NCI-H2196 treated with DMSO at 0.1 percent for 48 hours (cell line): ENCODE data around the gene STK39.

Experiments used
- DNase-seq: peaks from one replicate; lab custom pipeline; 2025; ENCODE audit not compliant: unreplicated experiment; lab: John Stamatoyannopoulos, UW

The STK39 gene

DNA sequence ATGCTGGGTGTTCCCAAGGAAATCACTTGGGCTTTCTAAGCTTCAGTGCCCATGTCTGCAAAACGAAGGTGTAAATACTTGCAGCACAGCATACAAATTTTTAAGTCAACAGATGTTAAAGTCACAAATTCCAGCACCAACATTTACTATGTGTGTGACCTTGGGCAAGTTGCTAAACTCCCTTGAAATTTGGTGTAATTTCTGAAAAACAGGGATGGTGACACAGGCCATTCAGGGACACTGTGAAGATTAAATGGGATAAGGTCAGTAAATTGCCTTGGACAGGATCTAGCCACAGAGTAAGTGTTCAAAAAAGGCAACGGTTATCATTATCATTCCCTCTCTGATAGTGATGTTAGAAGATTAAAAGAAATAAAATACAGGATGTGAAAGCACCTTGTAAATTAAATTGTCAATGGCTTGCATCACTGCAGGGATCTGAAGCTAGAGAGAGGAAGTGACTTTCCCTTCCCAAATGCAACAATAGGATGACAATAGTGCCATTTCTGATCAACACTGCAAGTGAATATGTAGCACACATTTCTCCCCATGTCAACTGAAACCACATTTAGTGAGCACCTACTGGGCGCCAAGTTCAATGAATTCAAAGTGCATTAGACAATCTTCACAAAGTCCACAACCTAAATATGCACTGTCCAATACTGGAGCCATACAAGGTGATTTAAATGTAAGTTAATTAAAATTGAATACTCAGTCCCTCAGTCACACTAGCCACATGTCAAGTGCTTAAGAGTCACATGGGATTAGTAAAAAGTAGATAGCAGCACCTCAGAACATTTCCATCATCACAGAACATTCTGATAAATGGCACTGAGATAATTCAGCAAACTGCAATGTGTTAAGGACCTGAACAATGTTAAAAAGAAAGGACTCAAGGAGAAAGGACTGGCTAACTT is 81.2 kb downstream of the STK39 start:
- no peak for DNase-seq

DNA sequence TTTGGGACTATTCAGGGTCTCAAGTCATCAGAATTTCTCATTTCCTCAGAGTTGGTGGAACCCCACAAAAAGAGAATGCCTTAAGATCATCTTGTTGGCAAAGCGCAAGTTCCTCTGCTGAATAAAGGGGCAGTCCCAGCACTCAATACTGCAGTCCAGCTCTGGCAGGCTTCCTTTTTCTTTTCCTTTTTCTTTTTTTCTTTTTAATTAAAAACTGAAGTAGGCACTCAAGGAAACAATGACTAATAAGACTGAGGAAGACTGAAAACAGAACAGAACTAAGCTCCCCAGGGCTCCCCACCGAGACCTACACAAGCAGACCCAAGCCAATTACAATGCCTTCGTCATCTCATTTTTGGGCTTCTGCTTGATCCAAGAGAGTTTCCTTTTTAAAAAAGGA is 82.0 kb downstream of the STK39 start:
- DNase-seq = no peak

DNA sequence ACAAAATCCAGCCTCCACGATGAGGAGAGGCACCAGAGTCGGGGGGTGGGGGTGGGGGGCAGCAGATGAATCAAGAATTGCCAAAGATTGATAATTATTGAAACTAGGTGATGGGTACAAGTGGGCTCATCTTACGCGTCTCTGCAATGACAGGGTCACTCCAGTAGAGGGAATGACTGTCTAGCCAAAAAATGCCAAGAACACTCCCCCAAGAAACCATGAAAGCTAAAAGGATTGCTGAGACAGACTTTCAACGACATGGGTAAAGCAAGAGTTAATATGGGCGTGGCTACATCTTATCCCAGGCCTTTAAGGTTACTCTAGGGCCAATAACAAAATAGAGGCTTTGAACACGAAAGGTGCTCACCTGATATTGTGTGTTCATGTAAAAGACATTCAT is 86.5 kb downstream of the STK39 start:
- no peak for DNase-seq

DNA sequence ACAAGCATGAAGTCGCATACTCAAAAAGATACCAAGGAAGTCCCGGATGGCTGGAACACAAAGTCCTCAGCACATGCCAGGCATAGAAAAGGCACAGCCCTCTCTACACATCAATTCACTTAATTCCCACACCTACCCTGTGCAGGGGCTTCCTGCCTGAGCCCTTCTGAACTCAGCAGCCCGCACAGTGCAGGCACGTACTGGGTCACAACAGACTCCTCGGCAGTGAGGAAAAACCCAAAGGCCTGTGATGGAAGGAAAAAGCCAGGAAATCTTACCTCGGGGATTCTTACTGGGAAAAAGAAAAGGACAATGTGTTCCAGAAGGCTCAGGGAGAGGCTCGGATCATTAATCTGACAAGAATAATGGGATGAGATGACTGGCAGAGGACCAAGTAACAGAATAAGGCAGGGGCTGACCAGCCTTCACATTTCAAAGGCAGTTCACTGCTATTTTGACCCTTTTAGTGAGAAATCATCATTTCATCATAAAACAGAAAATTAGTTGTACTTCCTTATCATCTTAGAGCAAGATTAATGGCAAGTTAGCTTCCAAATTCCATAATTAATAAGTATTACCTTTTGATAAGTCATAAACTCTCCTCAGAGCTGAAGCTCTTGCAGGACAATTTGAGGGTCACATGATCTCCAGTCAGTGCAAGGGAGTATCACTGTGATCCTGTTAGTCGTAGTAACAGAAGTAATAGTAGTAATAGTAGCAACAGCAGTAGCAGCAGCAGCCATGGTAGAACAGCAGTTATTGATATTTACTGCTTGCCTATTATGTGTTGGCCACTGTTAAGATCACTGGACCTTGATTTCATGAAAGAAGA is 87.4 kb downstream of the STK39 start:
- no peak for DNase-seq

DNA sequence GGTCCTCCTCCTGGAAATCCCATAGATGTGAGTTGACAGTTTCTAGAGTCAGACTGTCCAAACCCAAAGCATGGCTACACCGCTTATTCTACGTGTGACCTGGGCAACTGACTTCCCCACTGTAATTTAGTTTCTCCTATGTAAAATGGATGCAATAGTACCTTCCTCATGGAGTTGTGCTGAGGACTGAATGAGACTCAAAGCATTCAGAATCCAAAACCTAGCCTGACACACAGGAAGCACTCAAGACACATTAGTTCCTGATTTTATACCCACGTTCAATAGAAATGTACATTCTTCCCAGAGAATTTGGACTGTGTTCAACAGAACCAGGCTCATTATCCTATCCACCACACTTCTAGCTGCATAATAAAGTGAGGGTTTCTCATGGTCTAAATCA is 88.8 kb downstream of the STK39 start:
- DNase-seq = no peak

DNA sequence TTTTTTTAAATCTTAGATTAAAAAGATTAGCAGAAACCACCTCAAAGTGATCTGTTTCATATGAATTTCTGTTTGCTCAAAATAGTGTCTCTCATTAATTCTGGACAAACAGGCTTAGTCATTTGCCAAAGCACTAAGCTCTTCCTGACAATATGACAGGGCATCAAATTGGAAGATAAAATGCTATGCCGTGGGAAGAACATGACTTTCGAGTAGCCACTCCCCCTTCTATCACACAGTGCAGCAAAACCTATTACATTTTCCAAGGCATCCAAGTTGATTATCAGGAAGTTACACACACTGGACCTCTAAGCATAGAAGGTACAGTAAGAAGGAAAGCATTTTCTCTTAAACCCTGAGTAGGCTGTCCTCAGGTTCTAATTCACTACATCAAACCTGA is 89.5 kb downstream of the STK39 start:
- no peak for DNase-seq

DNA sequence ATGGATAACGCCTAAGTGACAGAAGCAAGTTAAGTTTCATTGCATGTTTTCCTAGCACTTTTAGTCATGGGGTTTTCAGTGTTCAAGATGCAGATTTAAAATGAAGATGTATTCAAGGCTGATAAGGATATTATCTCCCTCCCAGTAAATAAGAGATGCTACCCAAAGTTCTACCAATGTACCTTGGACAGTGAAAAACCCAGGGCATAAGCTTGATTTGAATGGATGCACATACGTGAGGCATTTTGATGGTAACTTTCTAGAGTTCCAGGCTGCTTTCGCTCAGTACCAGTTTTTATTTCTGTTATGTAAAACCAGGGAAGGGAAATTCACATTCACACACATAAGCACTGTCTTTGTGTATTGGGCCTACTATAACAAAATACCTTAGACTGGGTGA is 90.3 kb downstream of the STK39 start:
- no peak for DNase-seq

DNA sequence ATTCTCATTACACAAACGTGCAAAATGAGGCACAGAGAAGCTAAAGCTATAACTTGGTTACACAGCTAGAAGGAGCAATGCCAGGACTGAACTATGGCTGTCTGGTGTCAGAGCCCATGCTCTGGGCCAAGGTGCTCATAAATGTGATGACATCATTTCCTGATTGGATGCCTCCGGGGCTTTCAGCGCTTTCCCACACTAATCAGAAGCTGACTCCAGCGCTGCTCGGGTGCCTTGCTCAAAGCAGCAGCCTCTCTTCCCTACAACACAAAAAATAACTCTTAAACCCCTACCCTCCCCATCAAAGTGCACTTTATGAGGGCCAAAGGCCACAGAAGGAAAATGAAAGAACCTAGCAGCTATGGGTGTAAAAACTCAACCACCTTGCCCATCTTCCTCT is 90.7 kb downstream of the STK39 start:
- no peak for DNase-seq

DNA sequence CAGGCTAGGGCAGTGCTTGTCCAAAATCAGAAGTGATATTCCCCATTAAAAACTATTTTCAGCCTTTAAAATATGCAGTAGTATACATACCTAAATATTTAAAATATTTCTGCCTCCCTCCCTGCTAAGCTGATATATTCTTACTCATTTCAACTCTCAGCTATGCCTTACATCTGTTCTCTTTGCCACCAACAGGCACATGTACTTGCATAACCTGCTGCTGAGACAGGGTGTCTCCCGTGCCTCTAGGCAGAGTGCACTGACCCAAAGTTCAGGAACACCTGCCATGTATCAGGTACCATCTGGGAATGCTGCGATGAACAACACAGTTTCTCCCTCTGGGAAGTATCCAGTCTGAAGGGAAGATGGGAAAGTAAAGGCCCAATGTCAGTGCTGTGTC is 91.7 kb downstream of the STK39 start:
- no peak for DNase-seq

DNA sequence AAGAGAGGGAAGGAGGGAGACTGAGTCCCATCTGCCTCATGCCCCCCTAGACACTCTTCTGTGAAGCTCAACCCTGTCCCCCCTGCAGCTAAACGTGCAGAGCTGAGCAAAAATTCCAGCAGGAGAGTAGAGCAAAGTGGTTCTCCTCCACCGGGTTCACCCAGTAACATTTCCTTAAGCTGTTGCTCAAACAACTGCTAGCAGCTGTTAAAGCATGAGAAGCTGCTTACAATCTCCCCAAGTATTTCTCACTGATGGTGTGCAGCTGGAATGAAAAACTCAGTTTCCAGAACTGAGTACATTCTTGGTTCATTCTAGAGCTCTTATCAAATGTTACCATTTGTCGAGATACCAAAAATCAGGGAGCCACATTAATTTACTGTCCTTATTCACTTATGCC is 92.3 kb downstream of the STK39 start:
- no peak for DNase-seq

DNA sequence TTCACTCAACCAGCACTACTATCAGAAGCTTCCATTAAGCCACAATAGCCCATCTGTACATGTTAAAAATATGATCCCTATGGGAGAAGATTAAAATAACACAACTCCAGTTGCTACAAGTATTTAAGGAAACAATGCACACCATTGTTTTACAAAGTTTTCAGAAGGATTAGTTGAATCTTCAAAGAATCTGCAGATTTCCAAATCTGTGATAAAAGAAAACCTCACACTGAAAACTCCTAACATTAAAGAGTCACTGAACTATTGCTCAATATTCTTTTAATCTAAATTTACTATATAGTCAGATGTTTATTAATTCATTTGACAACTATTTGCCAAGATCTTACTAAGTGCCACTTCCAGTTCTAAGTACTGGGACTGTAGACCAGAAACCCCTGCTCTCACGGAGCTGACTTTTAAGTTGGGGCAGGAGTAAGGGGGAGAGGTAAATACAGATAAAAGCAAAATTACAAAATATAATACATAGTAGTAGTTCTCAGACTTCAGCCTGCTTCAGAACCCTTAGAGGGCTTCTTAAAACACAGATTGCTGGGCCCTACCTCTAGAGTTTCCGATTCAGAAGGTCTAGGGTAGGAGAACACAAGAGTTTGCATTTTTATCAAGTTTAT is 94.4 kb downstream of the STK39 start:
- DNase-seq = no peak

DNA sequence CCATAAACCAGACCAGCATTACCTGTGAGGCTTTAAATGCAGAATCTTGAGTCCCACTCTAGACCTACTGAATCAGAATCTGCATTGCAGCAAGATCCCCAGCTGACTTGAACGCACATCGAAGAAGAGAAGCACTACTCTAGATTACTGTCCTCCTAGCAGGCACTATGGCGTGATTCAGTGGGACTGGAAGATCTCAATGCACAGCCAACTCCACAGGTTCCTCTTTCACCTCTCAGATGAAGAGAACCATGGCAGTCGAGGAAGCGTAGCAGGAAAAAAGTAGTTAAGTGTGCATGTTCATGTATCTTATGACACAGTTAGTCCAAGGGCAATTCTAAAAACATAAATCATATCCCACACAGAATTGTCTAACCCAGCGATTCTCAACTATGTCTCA is 97.4 kb downstream of the STK39 start:
- DNase-seq = no peak

DNA sequence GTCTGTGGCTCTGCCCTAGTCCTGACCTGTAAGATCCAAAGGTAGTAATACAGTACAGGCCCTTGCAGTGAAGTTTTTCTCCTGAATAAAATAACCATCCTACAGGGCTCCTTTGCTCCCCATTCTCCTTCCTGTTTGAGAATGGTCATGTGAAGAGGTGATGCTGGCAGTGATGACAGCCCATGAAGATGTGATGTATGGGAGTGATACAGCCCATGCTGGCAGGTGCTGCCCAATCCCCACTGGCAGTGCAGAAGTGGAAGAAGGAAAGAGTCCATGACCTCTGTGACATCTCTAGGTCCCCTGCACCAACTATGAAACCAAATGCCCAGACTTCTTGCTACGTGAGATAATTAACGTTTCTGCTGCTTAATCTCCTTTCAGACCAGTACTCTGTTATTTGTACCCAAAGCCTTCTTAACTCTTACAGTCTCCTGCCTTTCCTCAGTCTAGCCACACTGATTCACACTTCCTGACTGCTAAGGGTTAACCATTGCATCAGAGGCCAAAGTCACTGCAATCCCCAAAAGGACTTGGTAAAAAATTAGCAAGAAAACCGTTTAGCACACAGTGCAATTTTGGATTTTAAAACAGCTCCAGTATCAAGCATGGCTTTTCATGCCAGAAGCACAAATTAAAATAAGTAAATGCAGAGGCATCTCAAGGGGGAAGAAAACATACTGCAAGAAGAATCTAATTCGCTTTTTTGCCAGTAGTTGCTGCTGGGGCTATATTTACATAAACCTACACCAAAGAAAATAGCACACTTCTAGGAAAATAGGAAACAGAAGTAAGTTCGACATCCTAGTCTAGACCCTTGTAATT is 98.0 kb downstream of the STK39 start:
- no peak for DNase-seq

DNA sequence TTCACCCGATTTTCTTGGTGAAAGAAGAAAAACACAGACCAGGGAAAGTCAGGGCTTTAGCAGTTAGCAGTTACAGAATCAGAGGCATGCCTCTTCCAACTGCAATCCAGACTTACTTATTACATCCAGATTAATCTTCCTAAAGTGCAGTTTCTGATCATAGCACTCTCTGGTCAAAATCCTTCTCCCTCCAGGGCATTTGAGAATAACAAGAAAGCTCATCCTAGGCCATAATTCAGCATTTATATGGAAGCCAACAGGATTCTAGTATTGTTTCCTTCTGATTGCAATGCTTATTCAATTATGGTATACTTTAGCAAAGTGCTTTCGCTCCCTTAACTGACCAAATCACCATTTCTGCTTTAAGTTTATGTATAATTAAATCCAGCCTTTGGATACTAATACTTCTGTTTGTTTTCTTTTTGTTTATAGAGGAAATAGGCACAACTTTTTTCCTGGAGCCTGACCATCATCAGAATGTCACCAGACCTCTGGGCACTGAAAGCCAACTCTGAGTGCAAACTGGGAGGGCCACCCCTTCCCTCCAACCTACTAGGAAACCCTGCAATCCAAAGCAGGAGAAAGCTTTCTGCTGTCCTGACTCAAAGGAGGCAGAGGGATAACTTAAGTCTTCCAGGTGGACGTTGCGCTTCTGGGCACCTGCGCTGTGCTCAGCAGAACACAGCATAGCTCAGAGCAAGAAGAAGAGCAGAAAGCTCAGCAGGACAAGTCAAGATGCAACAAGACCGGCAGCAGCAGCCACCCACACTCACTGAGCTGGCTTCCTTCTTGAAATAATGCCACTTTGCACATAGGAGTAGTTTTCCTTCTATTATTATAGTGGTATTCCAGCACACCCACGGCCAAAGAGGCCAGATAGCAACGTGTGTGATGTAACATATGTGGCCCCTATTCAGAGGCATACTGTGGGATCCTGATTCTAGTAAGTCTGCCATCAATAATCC is 99.3 kb downstream of the STK39 start:
- DNase-seq = no peak

DNA sequence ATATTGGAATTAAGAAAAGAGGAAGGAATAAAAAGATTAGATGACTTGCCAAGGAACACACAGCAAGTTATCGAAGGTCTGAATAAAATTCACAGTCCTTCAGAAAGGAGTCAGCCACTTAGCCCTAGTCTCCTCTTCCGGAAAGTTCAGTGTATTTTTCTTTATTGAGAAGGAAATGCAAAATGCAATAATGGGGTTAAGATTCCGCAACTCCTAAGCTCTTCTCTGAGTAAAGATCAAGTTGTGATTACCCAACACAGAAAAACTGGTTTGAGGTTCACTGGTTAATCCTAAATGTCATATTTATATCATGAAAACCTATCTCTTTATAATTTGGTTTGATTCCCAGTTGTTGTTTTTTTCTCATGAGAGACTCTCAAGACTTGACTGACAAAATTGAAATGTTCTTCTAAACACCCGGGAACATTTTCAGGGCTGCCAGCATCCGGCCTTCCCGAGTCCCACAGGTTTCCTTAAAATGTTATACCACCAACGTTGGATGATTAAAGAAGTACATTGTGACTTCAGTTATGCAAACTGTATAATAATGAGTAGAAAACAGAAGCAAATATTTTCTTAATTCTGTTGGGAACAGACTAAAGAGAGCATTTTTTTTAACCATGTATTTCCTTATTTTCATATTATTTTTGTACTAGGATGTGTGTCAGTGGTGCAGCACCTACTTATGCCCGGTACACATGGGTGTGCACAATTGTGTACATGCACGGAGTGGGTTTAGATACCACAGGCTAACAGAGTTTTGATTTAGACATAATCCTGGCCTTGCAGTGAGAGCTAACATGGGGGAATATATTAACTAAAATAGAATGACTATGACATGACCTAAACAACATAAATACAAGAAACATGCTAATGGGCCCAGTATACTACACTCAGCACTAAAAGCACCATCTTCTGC is 100.2 kb downstream of the STK39 start:
- DNase-seq = no peak

DNA sequence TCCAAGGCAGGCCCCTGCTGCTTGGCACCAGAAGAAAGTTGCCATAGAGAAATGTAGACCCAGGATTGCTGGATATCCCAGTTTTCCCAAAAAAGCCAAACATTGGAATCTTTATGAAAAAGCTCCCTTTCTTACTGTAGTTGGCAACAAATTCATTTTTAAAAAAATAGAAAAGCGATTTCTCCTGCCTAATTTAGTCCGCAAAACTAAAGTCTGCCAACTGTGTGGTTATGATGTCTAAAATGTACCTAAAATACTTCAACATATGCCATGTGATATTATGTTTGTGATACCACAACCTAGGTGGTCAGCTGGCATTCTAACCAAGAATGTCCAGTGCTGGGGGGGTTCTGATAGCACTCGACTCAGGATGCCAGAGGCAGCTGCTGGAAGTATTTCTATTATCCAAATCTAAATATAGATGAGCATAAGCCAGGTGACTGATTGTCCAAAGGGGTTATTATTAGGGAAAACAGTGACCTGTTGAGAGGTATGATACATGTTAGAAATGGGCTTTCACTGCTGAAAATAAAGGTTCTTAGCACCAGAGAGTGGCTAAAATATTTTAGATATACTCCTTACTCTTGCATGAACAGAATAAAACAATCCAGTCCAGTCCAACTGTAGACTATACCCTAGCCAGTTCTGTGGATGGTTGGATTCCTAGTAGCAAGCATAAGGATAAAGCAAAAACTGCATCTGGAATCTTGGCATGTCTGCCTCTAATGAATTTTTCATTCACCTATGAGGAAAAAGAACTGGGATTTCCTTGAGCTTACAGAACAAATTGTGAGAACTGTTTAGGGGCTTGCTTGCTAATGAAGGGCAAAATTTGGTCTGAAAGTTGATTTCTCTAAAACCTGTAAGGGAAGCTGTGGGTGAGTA is 101.7 kb downstream of the STK39 start:
- no peak for DNase-seq

DNA sequence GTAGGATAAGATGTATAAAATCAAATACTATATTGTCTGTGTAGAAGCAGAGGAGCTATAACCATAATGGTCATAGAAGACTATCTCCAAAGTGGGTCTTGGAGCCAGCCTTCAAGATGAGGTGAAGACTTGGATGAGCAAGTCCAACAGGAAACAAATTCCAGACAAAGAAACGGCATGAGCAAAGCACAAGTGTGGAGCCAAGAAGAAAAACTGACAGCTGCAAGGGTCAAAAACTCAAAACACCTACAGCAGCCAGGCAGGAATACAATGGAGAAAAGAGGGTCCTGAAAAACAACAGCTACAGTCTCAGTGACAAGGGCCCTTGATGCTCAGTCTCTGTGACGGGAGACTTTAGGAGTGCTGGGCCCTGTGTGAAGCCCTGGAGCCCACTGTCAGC is 102.4 kb downstream of the STK39 start:
- DNase-seq = no peak

DNA sequence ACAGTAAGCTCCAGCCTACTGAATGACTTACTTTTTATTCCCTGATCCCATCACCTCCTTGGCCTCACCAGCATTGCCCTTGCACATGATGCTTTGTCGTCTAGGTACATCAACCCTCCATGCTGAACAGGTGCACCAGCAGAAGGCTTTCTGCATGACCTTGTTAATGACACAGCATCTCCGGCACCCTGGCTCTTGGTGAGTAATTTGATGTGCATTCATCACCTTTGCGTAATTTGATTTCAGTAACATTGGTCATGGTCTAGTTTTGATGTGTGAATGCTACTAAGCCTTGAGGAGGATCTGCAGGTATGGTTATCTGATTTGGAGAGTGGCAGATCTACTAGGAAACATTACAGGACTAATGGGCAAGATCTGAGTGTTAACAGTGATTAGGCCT is 103.6 kb downstream of the STK39 start:
- no peak for DNase-seq
